Neutrophil (primary cell): ENCODE results near the gene GFM2.

ENCODE experiments used
- H3K27ac ChIP-seq: fragments of 200-600 bp; sonication (generic); 2 replicates; pipeline ENCODE4 v1.5.1; 2016; ENCODE audit warnings: mild to moderate bottlenecking, moderate library complexity
- H3K27me3 ChIP-seq: fragments of 200-600 bp; sonication (generic); 2 replicates; pipeline ENCODE4 v1.6.0; 2016; ENCODE audit warnings: mild to moderate bottlenecking
- H3K36me3 ChIP-seq: fragments of 200-600 bp; sonication (generic); 2 replicates; pipeline ENCODE4 v1.5.1; 2017
- H3K4me1 ChIP-seq, 2 experiments: fragments of 200-600 bp in 1 of 2; sonication (generic) in 1 of 2; 1 replicate in 1 of 2; 2 replicates in 1 of 2; pipeline versions ENCODE4 v1.5.1 to v1.6.1; 2013 to 2016; ENCODE audit warnings: low read depth in 1 of 2, low read length in 1 of 2, mild to moderate bottlenecking in 1 of 2, moderate library complexity in 1 of 2; ENCODE audit not compliant: control insufficient read depth in 1 of 2, insufficient read depth in 1 of 2
- H3K4me3 ChIP-seq, 2 experiments: fragments of 200-600 bp in 1 of 2; sonication (generic) in 1 of 2; 1 replicate in 1 of 2; 2 replicates in 1 of 2; pipeline ENCODE4 v1.5.1; 2013 to 2016; ENCODE audit warnings: low read depth in 1 of 2, low read length in 1 of 2, mild to moderate bottlenecking in 1 of 2, moderate library complexity in 1 of 2
- H3K9me3 ChIP-seq: fragments of 200-600 bp; sonication (generic); 2 replicates; pipeline ENCODE4 v1.5.1; 2016
- TF ChIP-seq, protein P1 (sequence below): fragments of 200-600 bp; sonication (generic); IDR thresholded peaks from 2 replicates; pipeline ENCODE4 v1.5.1; 2016; ENCODE audit warnings: antibody characterized with exemption

GFM2 gene

GRCh38 chr5:74738406-74738805 lies 28.5 kb downstream of the GFM2 start:
- Histone ChIP-seq H3K4me1 (no peaks in the 10 kb centered on the region), H3K9me3 (no peaks in the 10 kb centered on the region), H3K4me3 (no peak overlapping the region), H3K36me3 (peaks cover 92% of the 10 kb centered on the region), H3K27me3 (no peaks in the 10 kb centered on the region), H3K27ac (no peak overlapping the region)
- TF ChIP-seq, protein P1, sequence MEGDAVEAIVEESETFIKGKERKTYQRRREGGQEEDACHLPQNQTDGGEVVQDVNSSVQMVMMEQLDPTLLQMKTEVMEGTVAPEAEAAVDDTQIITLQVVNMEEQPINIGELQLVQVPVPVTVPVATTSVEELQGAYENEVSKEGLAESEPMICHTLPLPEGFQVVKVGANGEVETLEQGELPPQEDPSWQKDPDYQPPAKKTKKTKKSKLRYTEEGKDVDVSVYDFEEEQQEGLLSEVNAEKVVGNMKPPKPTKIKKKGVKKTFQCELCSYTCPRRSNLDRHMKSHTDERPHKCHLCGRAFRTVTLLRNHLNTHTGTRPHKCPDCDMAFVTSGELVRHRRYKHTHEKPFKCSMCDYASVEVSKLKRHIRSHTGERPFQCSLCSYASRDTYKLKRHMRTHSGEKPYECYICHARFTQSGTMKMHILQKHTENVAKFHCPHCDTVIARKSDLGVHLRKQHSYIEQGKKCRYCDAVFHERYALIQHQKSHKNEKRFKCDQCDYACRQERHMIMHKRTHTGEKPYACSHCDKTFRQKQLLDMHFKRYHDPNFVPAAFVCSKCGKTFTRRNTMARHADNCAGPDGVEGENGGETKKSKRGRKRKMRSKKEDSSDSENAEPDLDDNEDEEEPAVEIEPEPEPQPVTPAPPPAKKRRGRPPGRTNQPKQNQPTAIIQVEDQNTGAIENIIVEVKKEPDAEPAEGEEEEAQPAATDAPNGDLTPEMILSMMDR: no peak

- Histone ChIP-seq H3K9me3 (no peaks in the 10 kb centered on the region), H3K4me1 (no peaks in the 10 kb centered on the region), H3K27me3 (no peaks in the 10 kb centered on the region), H3K27ac (no peak overlapping the region), H3K36me3 (peaks cover 92% of the 10 kb centered on the region), H3K4me3 (no peak overlapping the region)
- TF ChIP-seq, protein P1: no peak
Observed at GRCh38 chr5:74736759-74737158, 30.2 kb downstream of the GFM2 start.

DNA sequence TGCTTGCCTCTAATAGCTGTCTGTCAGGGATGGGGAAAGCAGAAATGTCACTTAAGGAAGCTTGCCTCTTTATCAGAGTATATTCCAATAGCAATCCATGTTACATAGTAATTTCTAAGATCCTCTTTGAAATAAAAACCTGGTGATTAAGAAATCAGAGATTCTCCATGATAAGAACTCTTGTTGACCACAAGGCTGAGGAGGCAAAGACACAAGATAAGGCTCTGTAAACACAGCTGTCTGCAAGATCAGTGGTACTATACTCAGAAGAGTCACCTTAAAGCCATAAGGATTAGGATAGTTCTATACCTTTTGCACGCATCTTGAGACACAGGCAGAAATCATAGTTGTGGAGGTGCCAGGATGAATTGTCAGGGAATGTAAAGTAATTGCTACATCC lies 41.6 kb downstream of the GFM2 start:
- Histone ChIP-seq H3K27ac (no peak overlapping the region), H3K9me3 (no peaks in the 10 kb centered on the region), H3K36me3 (peaks cover 88% of the 10 kb centered on the region), H3K4me3 (no peak overlapping the region), H3K4me1 (no peaks in the 10 kb centered on the region), H3K27me3 (no peaks in the 10 kb centered on the region)
- TF ChIP-seq, protein P1: no peak

GRCh38 chr5:74722271-74722670 lies 44.6 kb downstream of the GFM2 start:
- Histone ChIP-seq H3K9me3 (no peaks in the 10 kb centered on the region), H3K36me3 (peaks cover 94% of the 10 kb centered on the region), H3K27ac (no peak overlapping the region), H3K27me3 (no peaks in the 10 kb centered on the region), H3K4me1 (no peaks in the 10 kb centered on the region), H3K4me3 (no peak overlapping the region)
- TF ChIP-seq, protein P1: no peak

GRCh38 chr5:74717596-74717995 lies 49.3 kb downstream of the GFM2 start:
- Histone ChIP-seq H3K4me3 (no peak overlapping the region), H3K9me3 (no peaks in the 10 kb centered on the region), H3K4me1 (no peaks in the 10 kb centered on the region), H3K27me3 (no peaks in the 10 kb centered on the region), H3K27ac (no peak overlapping the region), H3K36me3 (peaks cover 79% of the 10 kb centered on the region)
- TF ChIP-seq, protein P1: no peak

DNA sequence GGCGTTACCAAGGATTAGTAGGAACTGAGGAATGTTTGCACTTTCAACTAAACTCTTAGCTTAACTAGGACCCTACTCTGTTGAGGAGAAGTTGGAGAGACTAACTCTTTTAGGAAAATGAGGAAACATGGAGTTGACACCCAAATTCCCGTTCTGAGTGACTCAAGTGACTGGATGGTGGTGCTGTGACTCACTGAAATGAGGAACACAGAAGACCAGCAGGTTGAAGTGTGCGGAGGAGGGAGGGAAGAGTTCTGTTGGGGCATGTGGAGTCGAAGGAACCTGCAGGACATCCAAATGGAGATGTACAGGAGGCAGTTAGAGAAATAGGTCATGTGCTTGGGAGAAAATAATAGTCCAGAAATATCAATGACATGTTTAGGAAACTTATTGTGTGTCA lies 73.7 kb downstream of the GFM2 start:
- Histone ChIP-seq H3K27me3 (no peaks in the 10 kb centered on the region), H3K27ac (no peak overlapping the region), H3K4me1 (no peaks in the 10 kb centered on the region), H3K4me3 (no peak overlapping the region), H3K36me3 (peaks cover 76% of the 10 kb centered on the region), H3K9me3 (no peaks in the 10 kb centered on the region)
- TF ChIP-seq, protein P1: no peak
